ENCODE data around the gene FKBP5.

GRCh38 chr6:35638679-35639078, 50.0 kb downstream of the FKBP5 start:
- no peak for TF ChIP-seq CTCF (IDR thresholded peaks at IDR 0.05)
- no peak for TF ChIP-seq POLR2A (IDR thresholded peaks at IDR 0.05)

Data from adrenal gland (tissue), 5 donors.